OCI-LY1 (cell line): Measurements from ENCODE around the gene PSD4.

Source experiments
- EZH2 ChIP-seq: fragments of 200-600 bp; sonication (generic), shearing (Covaris generic); IDR thresholded peaks from 2 replicates; pipeline ENCODE4 v1.8.0; 2017; ENCODE audit warnings: borderline replicate concordance, mixed run types, mild to moderate bottlenecking, antibody characterized with exemption, low read length, moderate library complexity, mixed read lengths
- TF ChIP-seq, protein P1 (sequence below): fragments of 200-600 bp; sonication (generic), shearing (Covaris generic); IDR thresholded peaks from 2 replicates; pipeline ENCODE4 v1.5.1; 2017; ENCODE audit warnings: mild to moderate bottlenecking, antibody characterized with exemption, low read length, moderate library complexity, mixed read lengths

DNA sequence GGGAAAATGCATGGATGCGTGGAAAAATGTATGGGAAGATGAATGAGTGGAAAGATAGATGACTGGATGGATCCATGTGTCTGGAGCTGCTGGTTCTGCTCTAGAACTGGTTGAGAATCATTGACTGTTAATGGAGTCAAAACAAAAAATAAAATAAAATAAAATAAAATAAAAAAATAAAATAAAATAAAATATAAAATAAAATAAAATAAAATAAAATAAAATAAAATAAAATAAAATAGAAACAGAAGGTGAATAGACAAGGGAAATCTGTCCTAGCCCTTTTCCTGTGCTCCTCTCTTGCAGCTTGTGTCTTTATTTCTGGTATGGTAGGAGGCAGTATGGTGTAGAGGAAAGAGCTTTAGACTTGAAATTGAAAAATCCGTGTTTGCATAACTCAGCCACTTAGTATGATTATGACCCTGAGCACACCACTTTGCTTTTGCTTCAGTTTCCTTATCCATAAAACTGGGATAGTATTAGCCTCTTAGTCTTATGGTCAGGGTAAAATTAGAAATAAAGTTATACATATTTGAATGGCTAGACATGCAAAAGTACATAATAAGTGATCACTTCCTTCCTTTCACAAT lies 51.0 kb downstream of the PSD4 start:
- no peak for TF ChIP-seq EZH2
- TF ChIP-seq, protein P1, sequence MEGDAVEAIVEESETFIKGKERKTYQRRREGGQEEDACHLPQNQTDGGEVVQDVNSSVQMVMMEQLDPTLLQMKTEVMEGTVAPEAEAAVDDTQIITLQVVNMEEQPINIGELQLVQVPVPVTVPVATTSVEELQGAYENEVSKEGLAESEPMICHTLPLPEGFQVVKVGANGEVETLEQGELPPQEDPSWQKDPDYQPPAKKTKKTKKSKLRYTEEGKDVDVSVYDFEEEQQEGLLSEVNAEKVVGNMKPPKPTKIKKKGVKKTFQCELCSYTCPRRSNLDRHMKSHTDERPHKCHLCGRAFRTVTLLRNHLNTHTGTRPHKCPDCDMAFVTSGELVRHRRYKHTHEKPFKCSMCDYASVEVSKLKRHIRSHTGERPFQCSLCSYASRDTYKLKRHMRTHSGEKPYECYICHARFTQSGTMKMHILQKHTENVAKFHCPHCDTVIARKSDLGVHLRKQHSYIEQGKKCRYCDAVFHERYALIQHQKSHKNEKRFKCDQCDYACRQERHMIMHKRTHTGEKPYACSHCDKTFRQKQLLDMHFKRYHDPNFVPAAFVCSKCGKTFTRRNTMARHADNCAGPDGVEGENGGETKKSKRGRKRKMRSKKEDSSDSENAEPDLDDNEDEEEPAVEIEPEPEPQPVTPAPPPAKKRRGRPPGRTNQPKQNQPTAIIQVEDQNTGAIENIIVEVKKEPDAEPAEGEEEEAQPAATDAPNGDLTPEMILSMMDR, result no peak
